NOMO-1 treated with dmso at 0.1 percent for 144 hours (cell line): ENCODE measurements around the gene CIB4.

Experiments
- DNase-seq: peaks from one replicate; lab custom pipeline; 2025; ENCODE audit not compliant: unreplicated experiment; lab: John Stamatoyannopoulos, UW

Gene CIB4

GRCh38 chr2:26555246-26556133 lies 85.7 kb downstream of the CIB4 start:
- DNase-seq, result no peak

- DNase-seq, result no peak
These were observed 88.4 kb downstream of the CIB4 start for GRCh38 chr2:26552641-26553374.

GRCh38 chr2:26550276-26551015 lies 90.7 kb downstream of the CIB4 start:
- DNase-seq, result no peak

- no peak for DNase-seq
These were observed 98.3 kb downstream of the CIB4 start for GRCh38 chr2:26542676-26543505.

- no peak for DNase-seq
These were observed 99.0 kb downstream of the CIB4 start for GRCh38 chr2:26542194-26542455.

GRCh38 chr2:26541401-26542193 lies 99.6 kb downstream of the CIB4 start:
- DNase-seq, result no peak

- no peak for DNase-seq
These were observed 100.2 kb downstream of the CIB4 start for GRCh38 chr2:26540961-26541360.

GRCh38 chr2:26540306-26540705 lies 100.9 kb downstream of the CIB4 start:
- no peak for DNase-seq

- DNase-seq, result no peak
These were observed 103.2 kb downstream of the CIB4 start for GRCh38 chr2:26537826-26538475.

- DNase-seq, result no peak
These were observed 103.9 kb downstream of the CIB4 start for GRCh38 chr2:26537069-26537825.

GRCh38 chr2:26536371-26537068 lies 104.6 kb downstream of the CIB4 start:
- no peak for DNase-seq

- DNase-seq, result no peak
These were observed 105.4 kb downstream of the CIB4 start for GRCh38 chr2:26535663-26536275.

- DNase-seq, result no peak
These were observed 106.1 kb downstream of the CIB4 start for GRCh38 chr2:26534865-26535662.

- no peak for DNase-seq
These were observed 106.9 kb downstream of the CIB4 start for GRCh38 chr2:26534098-26534864.

GRCh38 chr2:26533661-26534060 lies 107.5 kb downstream of the CIB4 start:
- no peak for DNase-seq
